Spinal cord (tissue), 10 donors: ENCODE data around the gene YES1. TPM values are rescaled to one million over a fixed set of nuclear protein-coding genes. Genes with fewer than 3 reads are reported as not detected.

Experiments used
- DNase-seq, 6 donors: peaks; one replicate each; pipeline versions ENCODE4 v3.0.0 to v3.0.0-alpha.2; 2013 to 2015; ENCODE audit warnings: low spot score in 6 of 6, low read depth in 4 of 6
- H3K27ac ChIP-seq: one replicate; pipeline ENCODE4 v1.5.1; 2013; ENCODE audit warnings: low read depth, low read length, control low read depth
- H3K27me3 ChIP-seq: one replicate; pipeline ENCODE4 v1.6.1; 2013; ENCODE audit warnings: low read length; ENCODE audit not compliant: control insufficient read depth, insufficient read depth
- H3K36me3 ChIP-seq: one replicate; pipeline ENCODE4 v1.6.1; 2013; ENCODE audit warnings: low read length; ENCODE audit not compliant: control insufficient read depth, insufficient read depth
- H3K4me1 ChIP-seq: one replicate; pipeline ENCODE4 v1.6.1; 2013; ENCODE audit warnings: low read length; ENCODE audit not compliant: control insufficient read depth, insufficient read depth
- H3K4me3 ChIP-seq: one replicate; pipeline ENCODE4 v1.5.1; 2013; ENCODE audit warnings: low read depth, low read length, control low read depth
- H3K9me3 ChIP-seq: one replicate; pipeline ENCODE4 v1.6.1; 2013; ENCODE audit warnings: low read length; ENCODE audit not compliant: control insufficient read depth, insufficient read depth
- WGBS: methylation state at CpG from one replicate; pipeline ENCODE4 v1.1.5; 2013; ENCODE audit warnings: missing lambda C conversion rate; ENCODE audit not compliant: insufficient coverage; 5-methylcytosine and 5-hydroxymethylcytosine counted together
- polyA plus RNA-seq, 2 donors: library from polyadenylated mRNA; unstranded; fragments of 120-200 nt; gene quantifications; one replicate each; pipeline ENCODE4 v1.2.1, GENCODE V29; 2013; ENCODE audit not compliant: insufficient read length in 2 of 2
- small RNA-seq: library from RNA; depleted of rRNA; stranded (forward); fragments of <200 nt; gene quantifications from one replicate; pipeline ENCODE3, GENCODE V24; 2014; ENCODE audit warnings: low replicate concordance
- total RNA-seq, 2 donors: library from RNA; depleted of rRNA in 1 of 2; stranded (reverse); fragments of 120-200 nt in 1 of 2; fragments of >200 nt in 1 of 2; gene quantifications; one replicate each; pipeline versions ENCODE4 v1.2.3 to v1.2.4, GENCODE V29; 2013 to 2014
- donor health status: healthy.

YES1 gene
- total and polyA plus RNA-seq, 4 donors, result 41.7 to 66.6 (median 58.6) TPM

- no peaks in the 10 kb centered on the region for H3K9me3 ChIP-seq
- DNase-seq, result no peak
- WGBS, result 89% methylated on average over 4 of the region's 7 CpGs
- no peak overlapping the region for H3K4me3 ChIP-seq
- no peaks in the 10 kb centered on the region for H3K4me1 ChIP-seq
- H3K36me3 ChIP-seq, result peaks cover 19% of the 10 kb centered on the region
- H3K27ac ChIP-seq, result no peak overlapping the region
- no peaks in the 10 kb centered on the region for H3K27me3 ChIP-seq
These were observed 136.7 kb downstream of the YES1 start for GRCh38 chr18:675307-675706.

GRCh38 chr18:673769-674168, 138.3 kb downstream of the YES1 start:
- Histone ChIP-seq H3K4me1 (no peaks in the 10 kb centered on the region), H3K9me3 (no peaks in the 10 kb centered on the region), H3K4me3 (no peak overlapping the region), H3K36me3 (peaks cover 25% of the 10 kb centered on the region), H3K27ac (no peak overlapping the region), H3K27me3 (no peaks in the 10 kb centered on the region)
- no CpG with 5 or more reads among the region's 5 CpGs for WGBS
- no peak for DNase-seq

DNA sequence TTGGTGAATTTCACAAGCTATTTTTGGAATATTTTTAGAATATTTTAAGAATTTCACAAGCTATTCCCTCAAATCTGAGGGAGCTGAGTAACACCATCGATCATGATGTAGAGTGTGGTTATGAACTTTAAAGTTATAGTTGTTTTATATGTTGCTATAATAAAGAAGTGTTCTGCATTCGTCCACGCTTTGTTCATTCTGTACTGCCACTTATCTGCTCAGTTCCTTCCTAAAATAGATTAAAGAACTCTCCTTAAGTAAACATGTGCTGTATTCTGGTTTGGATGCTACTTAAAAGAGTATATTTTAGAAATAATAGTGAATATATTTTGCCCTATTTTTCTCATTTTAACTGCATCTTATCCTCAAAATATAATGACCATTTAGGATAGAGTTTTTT, 138.7 kb downstream of the YES1 start:
- no peak overlapping the region for H3K27ac ChIP-seq
- no CpG with 5 or more reads among the region's 3 CpGs for WGBS
- no peaks in the 10 kb centered on the region for H3K9me3 ChIP-seq
- H3K27me3 ChIP-seq, result no peaks in the 10 kb centered on the region
- no peak for DNase-seq
- peaks cover 24% of the 10 kb centered on the region for H3K36me3 ChIP-seq
- no peak overlapping the region for H3K4me3 ChIP-seq
- no peaks in the 10 kb centered on the region for H3K4me1 ChIP-seq

Small RNA genes within 50 kb of the gene (small RNA-seq; reads per million reads assigned to genes)
- gene BOLA2P1 (not detected), gene RNU1-109P (not detected)

Other genes starting within 250 kb of the YES1 start
- gene CETN1, start 231.9 kb downstream of the YES1 start, total RNA-seq, result not detected
- not detected for gene CETN1, start 231.9 kb downstream of the YES1 start, polyA plus RNA-seq
- gene CLUL1, start 215.3 kb downstream of the YES1 start, total RNA-seq, result 10 to 100 TPM in 1 of 2 donors, 1 to 10 TPM in 1; 3.8 to 12.5 TPM
- gene CLUL1, start 215.3 kb downstream of the YES1 start, polyA plus RNA-seq, result 10 to 100 TPM; 16.0 to 16.8 TPM
- 10 to 100 TPM; 22.1 to 23.4 TPM for gene TYMS, start 154.6 kb downstream of the YES1 start, total RNA-seq
- 10 to 100 TPM; 62.8 to 70.3 TPM for gene TYMS, start 154.6 kb downstream of the YES1 start, polyA plus RNA-seq
- gene ENOSF1, start 99.6 kb downstream of the YES1 start, total RNA-seq, result 10 to 100 TPM; 24.8 to 48.3 TPM
- 10 to 100 TPM; 42.0 to 63.6 TPM for gene ENOSF1, start 99.6 kb downstream of the YES1 start, polyA plus RNA-seq
- gene ADCYAP1, start 92.6 kb upstream of the YES1 start, total RNA-seq, result 10 to 100 TPM in 1 of 2 donors, 1 to 10 TPM in 1; 5.0 to 21.3 TPM
- 10 to 100 TPM; 12.9 to 14.4 TPM for gene ADCYAP1, start 92.6 kb upstream of the YES1 start, polyA plus RNA-seq